Adrenal gland (tissue), 12 donors: ENCODE measurements around the gene P2RX6. TPM values are rescaled to one million over a fixed set of nuclear protein-coding genes. Genes with fewer than 3 reads are reported as not detected.

Experiments
- DNase-seq, 7 donors: peaks; one replicate each; pipeline ENCODE4 v3.0.0-alpha.2; 2019 to 2020
- H3K27ac ChIP-seq, 5 donors: fragments of 200-600 bp; sonication (generic) in 4 of 5; 1 replicate in 3 of 5; 2 replicates in 2 of 5; pipeline versions ENCODE4 v1.5.1 to v1.8.0; 2016 to 2020; ENCODE audit warnings: mild to moderate bottlenecking in 1 of 5
- H3K27me3 ChIP-seq: fragments of 200-600 bp; 2 replicates; pipeline ENCODE4 v1.8.0; 2021
- H3K36me3 ChIP-seq, 2 donors: fragments of 200-600 bp; replicated peaks in 1 of 2; 1 replicate in 1 of 2; 2 replicates in 1 of 2; pipeline versions ENCODE4 v1.5.1 to v1.8.0; 2018 to 2022
- H3K4me1 ChIP-seq, 2 donors: fragments of 200-600 bp; replicated peaks in 1 of 2; 1 replicate in 1 of 2; 2 replicates in 1 of 2; pipeline versions ENCODE4 v1.5.1 to v1.8.0; 2018 to 2021
- H3K4me3 ChIP-seq, 4 donors: fragments of 200-600 bp; sonication (generic) in 3 of 4; one replicate each; pipeline ENCODE4 v1.5.1; 2016 to 2018
- H3K9me3 ChIP-seq, 3 donors: fragments of 200-600 bp; sonication (generic) in 1 of 3; replicated peaks in 1 of 3; 1 replicate in 2 of 3; 2 replicates in 1 of 3; pipeline versions ENCODE4 v1.5.1 to v1.8.0; 2016 to 2021
- POLR2A ChIP-seq, 2 donors: fragments of 450-650 bp; IDR thresholded peaks; one replicate each; pipeline ENCODE4 v1.6.1; 2017; ENCODE audit warnings: antibody characterized with exemption in 2 of 2, mild to moderate bottlenecking in 2 of 2, moderate library complexity in 1 of 2
- WGBS, 4 donors: extraction: QIAGEN DNeasy Blood & Tissue Kit in 2 of 4; methylation state at CpG; one replicate each; pipeline versions ENCODE4 v1.1.5 to v1.1.7; 2013 to 2017; 5-methylcytosine and 5-hydroxymethylcytosine counted together
- intact Hi-C, 2 donors: fragments of 100-400 bp; cut with DNase I; formaldehyde crosslinking; loops; one replicate each; pipeline versions ENCODE4 v1.14.1 to v1.15.0; 2022 to 2023
- polyA plus RNA-seq, 3 donors: library from polyadenylated mRNA; stranded (reverse); fragments of 200-250 nt in 2 of 3; fragments of 350-450 nt in 1 of 3; fragmentation: Illumina TruSeq in 1 of 3; extraction: RNeasy Lipid Tissue Mini Kit (QIAGEN cat#74804) in 1 of 3; gene quantifications; one replicate each; pipeline ENCODE4 v1.2.3, GENCODE V29; 2013 to 2014
- total RNA-seq, 9 donors: library from RNA; depleted of rRNA in 4 of 9; stranded (reverse); fragments of >200 nt in 4 of 9; fragments of 120-200 nt in 1 of 9; fragmentation: NEBNext Ultra II Directional in 1 of 9; extraction: Animal tissue kit (Norgen Biotek cat#: 25700) in 1 of 9; gene quantifications; one replicate each; pipeline versions ENCODE4 v1.1.0 to v1.2.4, GENCODE V29; 2013 to 2023
- TF ChIP-seq, protein P1 (sequence below), 6 experiments: fragments of 450-650 bp in 4 of 6; fragments of 200-600 bp in 2 of 6; sonication (generic) in 1 of 6; IDR thresholded peaks; 1 replicate in 5 of 6; 2 replicates in 1 of 6; pipeline versions ENCODE4 v1.5.1 to v1.8.0; 2016 to 2021; ENCODE audit warnings: antibody characterized with exemption in 6 of 6, mild to moderate bottlenecking in 2 of 6, moderate library complexity in 1 of 6
- donor health status: healthy with polysubstance abuse.
- donor health status: Bipolar disorder and iron deficiency.
- donor health status: DM: yes; HTN: yes; CAD: no.
- donor health status: DM: no; HTN: no; CAD: no.
- donor health status: DM: no; HTN: no; CAD: no.
- donor health status: DM: yes; HTN: yes; CAD: no.

P2RX6 gene
- total and polyA plus RNA-seq, 12 donors, result 1.7 to 11.9 (median 4.4) TPM

DNA sequence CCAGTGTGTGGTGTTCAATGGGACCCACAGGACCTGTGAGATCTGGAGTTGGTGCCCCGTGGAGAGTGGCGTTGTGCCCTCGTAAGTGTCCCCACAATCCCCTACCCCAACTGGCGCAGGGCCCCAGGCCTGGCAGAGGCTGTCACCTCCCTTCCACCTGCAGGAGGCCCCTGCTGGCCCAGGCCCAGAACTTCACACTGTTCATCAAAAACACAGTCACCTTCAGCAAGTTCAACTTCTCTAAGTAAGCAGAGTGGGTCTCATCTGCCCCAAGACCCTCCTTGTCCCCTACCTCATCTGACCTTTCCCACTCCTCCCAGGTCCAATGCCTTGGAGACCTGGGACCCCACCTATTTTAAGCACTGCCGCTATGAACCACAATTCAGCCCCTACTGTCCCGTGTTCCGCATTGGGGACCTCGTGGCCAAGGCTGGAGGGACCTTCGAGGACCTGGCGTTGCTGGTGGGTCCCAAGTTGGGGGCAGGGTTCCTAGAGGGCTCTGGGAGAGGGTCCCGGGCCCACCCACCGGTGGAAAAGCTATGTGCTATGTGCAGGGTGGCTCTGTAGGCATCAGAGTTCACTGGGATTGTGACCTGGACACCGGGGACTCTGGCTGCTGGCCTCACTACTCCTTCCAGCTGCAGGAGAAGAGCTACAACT lies 8.1 kb downstream of the P2RX6 start:
- WGBS, 4 donors, result 79 to 96% (median 86%) methylated on average over 6 to 13 of the region's 13 CpGs
- H3K36me3 ChIP-seq, result no peaks in the 10 kb centered on the region
- H3K27ac ChIP-seq, result no peak overlapping the region
- H3K27me3 ChIP-seq, result no peaks in the 10 kb centered on the region
- no peaks in the 10 kb centered on the region for H3K4me1 ChIP-seq
- TF ChIP-seq, protein P1, sequence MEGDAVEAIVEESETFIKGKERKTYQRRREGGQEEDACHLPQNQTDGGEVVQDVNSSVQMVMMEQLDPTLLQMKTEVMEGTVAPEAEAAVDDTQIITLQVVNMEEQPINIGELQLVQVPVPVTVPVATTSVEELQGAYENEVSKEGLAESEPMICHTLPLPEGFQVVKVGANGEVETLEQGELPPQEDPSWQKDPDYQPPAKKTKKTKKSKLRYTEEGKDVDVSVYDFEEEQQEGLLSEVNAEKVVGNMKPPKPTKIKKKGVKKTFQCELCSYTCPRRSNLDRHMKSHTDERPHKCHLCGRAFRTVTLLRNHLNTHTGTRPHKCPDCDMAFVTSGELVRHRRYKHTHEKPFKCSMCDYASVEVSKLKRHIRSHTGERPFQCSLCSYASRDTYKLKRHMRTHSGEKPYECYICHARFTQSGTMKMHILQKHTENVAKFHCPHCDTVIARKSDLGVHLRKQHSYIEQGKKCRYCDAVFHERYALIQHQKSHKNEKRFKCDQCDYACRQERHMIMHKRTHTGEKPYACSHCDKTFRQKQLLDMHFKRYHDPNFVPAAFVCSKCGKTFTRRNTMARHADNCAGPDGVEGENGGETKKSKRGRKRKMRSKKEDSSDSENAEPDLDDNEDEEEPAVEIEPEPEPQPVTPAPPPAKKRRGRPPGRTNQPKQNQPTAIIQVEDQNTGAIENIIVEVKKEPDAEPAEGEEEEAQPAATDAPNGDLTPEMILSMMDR (IDR thresholded peaks at IDR 0.05), result no peak
- intact Hi-C loops, result no loop called here
- no peaks in the 10 kb centered on the region for H3K9me3 ChIP-seq
- no peak for DNase-seq
- H3K4me3 ChIP-seq, result no peak overlapping the region

DNA sequence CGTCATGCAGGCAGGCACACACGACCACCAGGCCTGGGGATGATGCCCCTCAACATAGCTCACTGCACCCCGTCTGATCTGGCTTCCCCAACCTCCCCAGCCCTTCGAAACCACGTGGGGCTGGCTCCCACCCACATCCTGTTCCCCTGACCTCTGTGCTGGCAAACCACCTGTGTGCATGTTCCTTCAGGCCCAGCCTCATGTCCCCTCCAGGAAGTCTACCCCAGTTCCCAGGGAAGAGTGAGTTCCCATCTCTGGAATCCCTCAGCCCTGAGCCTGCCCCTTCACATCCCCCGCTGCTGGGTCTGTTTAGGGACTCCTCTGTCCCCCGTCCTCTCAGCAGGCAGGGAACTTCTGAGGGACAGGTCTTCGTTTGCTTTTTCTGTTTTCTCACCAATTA lies 10.3 kb downstream of the P2RX6 start:
- Histone ChIP-seq H3K36me3 (no peaks in the 10 kb centered on the region), H3K27me3 (no peaks in the 10 kb centered on the region), H3K4me1 (no peaks in the 10 kb centered on the region), H3K27ac (no peak overlapping the region), H3K9me3 (no peaks in the 10 kb centered on the region), H3K4me3 (no peak overlapping the region)
- WGBS, 4 donors, result 69 to 85% (median 71%) methylated on average over 6 to 8 of the region's 8 CpGs
- intact Hi-C loops, result no loop called here
- TF ChIP-seq, protein P1 (IDR thresholded peaks at IDR 0.05), result no peak
- TF ChIP-seq POLR2A (IDR thresholded peaks at IDR 0.05), result no peak
- no peak for DNase-seq

DNA sequence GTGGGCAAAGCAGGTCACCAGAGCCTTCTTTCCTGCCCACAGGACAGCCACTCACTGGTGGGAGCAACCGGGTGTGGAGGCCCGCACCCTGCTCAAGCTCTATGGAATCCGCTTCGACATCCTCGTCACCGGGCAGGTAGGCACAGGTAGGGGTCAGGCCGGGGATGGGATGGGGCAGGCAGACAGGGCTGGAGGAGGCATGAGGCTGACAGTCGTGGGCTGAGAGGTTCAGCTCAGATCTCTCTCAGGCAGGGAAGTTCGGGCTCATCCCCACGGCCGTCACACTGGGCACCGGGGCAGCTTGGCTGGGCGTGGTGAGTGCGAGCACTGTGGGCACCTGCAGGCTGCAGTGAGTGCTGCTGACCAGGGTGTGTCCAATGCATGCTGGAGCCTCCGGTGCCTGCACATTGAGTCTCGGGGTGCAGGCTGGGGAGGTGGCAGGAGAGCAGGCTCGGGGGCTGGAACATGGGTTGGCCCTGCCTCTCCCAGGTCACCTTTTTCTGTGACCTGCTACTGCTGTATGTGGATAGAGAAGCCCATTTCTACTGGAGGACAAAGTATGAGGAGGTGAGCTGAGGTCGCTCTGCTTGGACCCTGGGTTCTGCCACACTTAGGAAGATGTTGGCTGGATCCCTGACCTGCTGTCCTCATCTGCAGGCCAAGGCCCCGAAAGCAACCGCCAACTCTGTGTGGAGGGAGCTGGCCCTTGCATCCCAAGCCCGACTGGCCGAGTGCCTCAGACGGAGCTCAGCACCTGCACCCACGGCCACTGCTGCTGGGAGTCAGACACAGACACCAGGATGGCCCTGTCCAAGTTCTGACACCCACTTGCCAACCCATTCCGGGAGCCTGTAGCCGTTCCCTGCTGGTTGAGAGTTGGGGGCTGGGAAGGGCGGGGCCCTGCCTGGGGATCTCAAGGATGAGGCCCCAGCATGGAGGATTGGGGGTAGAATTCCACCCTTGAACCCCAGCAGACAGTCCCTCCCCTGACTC lies 11.1 kb downstream of the P2RX6 start:
- H3K4me3 ChIP-seq, result no peak overlapping the region
- WGBS, 4 donors, result 85 to 94% (median 88%) methylated on average over 11 to 27 of the region's 27 CpGs
- no peak for DNase-seq
- no peaks in the 10 kb centered on the region for H3K4me1 ChIP-seq
- intact Hi-C loops, result no loop called here
- no peaks in the 10 kb centered on the region for H3K27me3 ChIP-seq
- TF ChIP-seq POLR2A (IDR thresholded peaks at IDR 0.05), result no peak
- TF ChIP-seq, protein P1 (IDR thresholded peaks at IDR 0.05), result no peak
- H3K9me3 ChIP-seq, result no peaks in the 10 kb centered on the region
- H3K27ac ChIP-seq, result no peak overlapping the region
- H3K36me3 ChIP-seq, result no peaks in the 10 kb centered on the region
